ENCODE results near the gene HSBP1L1. TPM values are rescaled to one million over a fixed set of nuclear protein-coding genes. Genes with fewer than 3 reads are reported as not detected.
"Not testable (repeated sequence)": the region's sequence is repeated elsewhere in the genome, so short reads cannot be mapped to it uniquely, and the experiment has no call there.

The HSBP1L1 gene
- total and polyA plus RNA-seq, 4 experiments from 2014 or later, result 12.7 to 34.8 (median 24.5) TPM

DNA sequence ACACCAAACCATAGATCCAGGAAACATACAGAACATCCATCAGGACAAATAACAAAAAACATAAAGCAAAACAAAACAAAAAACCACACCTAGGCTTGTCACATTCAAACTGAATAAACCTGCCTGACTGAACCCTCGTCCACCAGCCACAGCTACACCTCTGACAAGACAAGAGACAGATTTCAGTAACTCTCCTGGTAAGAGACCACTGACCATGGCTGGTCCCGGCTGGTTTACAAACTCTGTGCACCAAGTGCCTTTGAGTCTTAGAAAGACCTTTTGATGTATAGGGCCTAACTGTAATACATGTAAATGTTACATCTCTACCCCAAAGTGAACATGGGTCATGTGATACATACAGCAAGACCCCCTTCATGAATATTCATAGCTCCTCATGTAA is 8.2 kb upstream of the HSBP1L1 start:
- no peaks in the 10 kb centered on the region for H3K27me3 ChIP-seq (ENCODE audit: insufficient read depth, low read length)
- POLR2A ChIA-PET (ENCODE audit: partially characterized antibody), result interaction anchor here (0.9 kb wide), 1 partner anchor 77 kb away, joined by 3 read pairs; no protein-coding TSS in a partner anchor
- intact Hi-C loops (cut with micrococcal nuclease), result no loop called here
- H3K4me3 ChIP-seq (ENCODE audit: low read length in 2 of 2), result no peak overlapping the region
- peak overlapping the region in 1 of 8 donors; percentile 14 for H3K4me3 Mint-ChIP-seq
- no peak for DNase-seq
- no peak overlapping the region for H3K27ac ChIP-seq (ENCODE audit: low read depth, low read length)
- peaks cover 9% of the 10 kb centered on the region for H3K4me1 ChIP-seq (ENCODE audit: insufficient read depth, low read length)
- no peaks in the 10 kb centered on the region for H3K36me3 Mint-ChIP-seq
- peaks cover 0 to 15% (median 8%) of the 10 kb centered on the region in 4 donors for H3K4me1 Mint-ChIP-seq
- no peaks in the 10 kb centered on the region for H3K36me3 ChIP-seq (ENCODE audit: insufficient read depth, low read length)
- CTCF ChIA-PET (ENCODE audit: partially characterized antibody), result no interaction called here
- H3K27ac Mint-ChIP-seq, result peak overlapping the region in 3 of 7 donors; percentile 7 to 43 (median 33)
- no peaks in the 10 kb centered on the region for H3K9me3 Mint-ChIP-seq
- no peaks in the 10 kb centered on the region for H3K9me3 ChIP-seq (ENCODE audit: control insufficient read depth in 1 of 2, low read length in 2 of 2)
- no peaks in the 10 kb centered on the region for H3K27me3 Mint-ChIP-seq

DNA sequence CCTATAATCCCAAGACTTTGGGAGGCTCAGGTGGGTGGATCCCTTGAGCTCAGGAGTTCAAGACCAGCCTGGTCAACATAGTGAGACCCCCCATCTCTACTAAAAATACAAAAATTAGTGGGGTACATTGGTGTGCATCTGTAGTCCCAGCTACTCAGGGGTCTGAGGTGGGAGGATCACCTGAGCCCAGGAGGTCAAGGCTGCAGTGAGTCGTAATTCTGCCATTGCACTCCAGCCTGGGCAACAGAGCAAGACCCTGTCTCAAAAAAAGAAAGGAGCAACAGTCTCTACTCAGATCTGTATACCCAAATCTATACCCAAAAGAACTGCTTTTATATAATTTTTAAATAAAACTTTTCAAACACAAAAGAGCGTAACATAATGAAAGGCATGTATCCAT is 5.5 kb upstream of the HSBP1L1 start:
- no peak for DNase-seq
- peaks cover 25% of the 10 kb centered on the region for H3K4me1 ChIP-seq (ENCODE audit: insufficient read depth, low read length)
- POLR2A ChIA-PET (ENCODE audit: partially characterized antibody), result no interaction called here
- H3K9me3 ChIP-seq (ENCODE audit: control insufficient read depth in 1 of 2, low read length in 2 of 2), result no peaks in the 10 kb centered on the region
- no peaks in the 10 kb centered on the region for H3K36me3 ChIP-seq (ENCODE audit: insufficient read depth, low read length)
- H3K4me3 ChIP-seq (ENCODE audit: low read length in 2 of 2), result no peak overlapping the region
- peaks cover 0 to 2% (median 0%) of the 10 kb centered on the region in 8 donors for H3K9me3 Mint-ChIP-seq
- no peak overlapping the region for H3K27ac Mint-ChIP-seq
- H3K36me3 Mint-ChIP-seq, result no peaks in the 10 kb centered on the region
- H3K4me1 Mint-ChIP-seq, result peaks cover 12 to 26% (median 19%) of the 10 kb centered on the region in 4 donors
- H3K4me3 Mint-ChIP-seq, result no peak overlapping the region
- intact Hi-C loops (cut with micrococcal nuclease), result no loop called here
- CTCF ChIA-PET (ENCODE audit: partially characterized antibody), result no interaction called here
- peaks cover 0 to 3% of the 10 kb centered on the region in 2 donors for H3K27me3 Mint-ChIP-seq
- no peak overlapping the region for H3K27ac ChIP-seq (ENCODE audit: low read depth, low read length)
- H3K27me3 ChIP-seq (ENCODE audit: insufficient read depth, low read length), result no peaks in the 10 kb centered on the region

- H3K27me3 Mint-ChIP-seq; H3K27me3 ChIP-seq (ENCODE audit: insufficient read depth, low read length); H3K4me3 ChIP-seq (ENCODE audit: low read length in 2 of 2); H3K9me3 ChIP-seq (ENCODE audit: control insufficient read depth in 1 of 2, low read length in 2 of 2); CTCF ChIA-PET (ENCODE audit: partially characterized antibody); H3K36me3 Mint-ChIP-seq; POLR2A ChIA-PET (ENCODE audit: partially characterized antibody); H3K9me3 Mint-ChIP-seq; H3K36me3 ChIP-seq (ENCODE audit: insufficient read depth, low read length); H3K27ac ChIP-seq (ENCODE audit: low read depth, low read length): not testable (repeated sequence)
- intact Hi-C loops (cut with micrococcal nuclease), result loop anchor here (10.0 kb wide), 1 partner anchor 435 kb away; no protein-coding TSS in a partner anchor
- Mint-ChIP-seq H3K27ac (peak overlapping the region in 5 of 7 donors; percentile 23 to 76 (median 40)), H3K4me3 (peak overlapping the region in 5 of 8 donors; percentile 42 to 79 (median 60)), H3K4me1 (peaks cover 13 to 29% (median 22%) of the 10 kb centered on the region in 4 donors)
- peak in 2 of 5 donors; percentile 18 to 28 for DNase-seq
- peaks cover 34% of the 10 kb centered on the region for H3K4me1 ChIP-seq (ENCODE audit: insufficient read depth, low read length)
These were observed 4.2 kb upstream of the HSBP1L1 start for GRCh38 chr18:79960161-79960801.

GRCh38 chr18:79960921-79961526 is 3.4 kb upstream of the HSBP1L1 start:
- peaks cover 0 to 4% of the 10 kb centered on the region in 2 donors for H3K36me3 Mint-ChIP-seq
- H3K27me3 Mint-ChIP-seq, result peaks cover 0 to 3% of the 10 kb centered on the region in 2 donors
- Histone ChIP-seq H3K4me1 (ENCODE audit: insufficient read depth, low read length) (peaks cover 38% of the 10 kb centered on the region), H3K9me3 (ENCODE audit: control insufficient read depth in 1 of 2, low read length in 2 of 2) (no peaks in the 10 kb centered on the region), H3K27me3 (ENCODE audit: insufficient read depth, low read length) (no peaks in the 10 kb centered on the region), H3K36me3 (ENCODE audit: insufficient read depth, low read length) (no peaks in the 10 kb centered on the region), H3K4me3 (ENCODE audit: low read length in 2 of 2) (no peak overlapping the region), H3K27ac (ENCODE audit: low read depth, low read length) (no peak overlapping the region)
- peaks cover 17 to 32% (median 27%) of the 10 kb centered on the region in 4 donors for H3K4me1 Mint-ChIP-seq
- intact Hi-C loops (cut with micrococcal nuclease), result loop anchor here (10.0 kb wide), 1 partner anchor 436 kb away; no protein-coding TSS in a partner anchor
- CTCF ChIA-PET (ENCODE audit: partially characterized antibody), result interaction anchor here (1.1 kb wide), 1 partner anchor 25 kb away, joined by 5 read pairs; no protein-coding TSS in a partner anchor
- POLR2A ChIA-PET (ENCODE audit: partially characterized antibody), result interaction anchor here (1.3 kb wide), 1 partner anchor 9 kb away, joined by 3 read pairs; the partner anchor contains the start of gene SLC66A2
- peaks cover 0 to 2% (median 0%) of the 10 kb centered on the region in 8 donors for H3K9me3 Mint-ChIP-seq
- H3K4me3 Mint-ChIP-seq, result peak overlapping the region in 3 of 8 donors; percentile 42 to 79 (median 60)
- H3K27ac Mint-ChIP-seq, result peak overlapping the region in 1 of 7 donors; percentile 31
- DNase-seq, result no peak

DNA sequence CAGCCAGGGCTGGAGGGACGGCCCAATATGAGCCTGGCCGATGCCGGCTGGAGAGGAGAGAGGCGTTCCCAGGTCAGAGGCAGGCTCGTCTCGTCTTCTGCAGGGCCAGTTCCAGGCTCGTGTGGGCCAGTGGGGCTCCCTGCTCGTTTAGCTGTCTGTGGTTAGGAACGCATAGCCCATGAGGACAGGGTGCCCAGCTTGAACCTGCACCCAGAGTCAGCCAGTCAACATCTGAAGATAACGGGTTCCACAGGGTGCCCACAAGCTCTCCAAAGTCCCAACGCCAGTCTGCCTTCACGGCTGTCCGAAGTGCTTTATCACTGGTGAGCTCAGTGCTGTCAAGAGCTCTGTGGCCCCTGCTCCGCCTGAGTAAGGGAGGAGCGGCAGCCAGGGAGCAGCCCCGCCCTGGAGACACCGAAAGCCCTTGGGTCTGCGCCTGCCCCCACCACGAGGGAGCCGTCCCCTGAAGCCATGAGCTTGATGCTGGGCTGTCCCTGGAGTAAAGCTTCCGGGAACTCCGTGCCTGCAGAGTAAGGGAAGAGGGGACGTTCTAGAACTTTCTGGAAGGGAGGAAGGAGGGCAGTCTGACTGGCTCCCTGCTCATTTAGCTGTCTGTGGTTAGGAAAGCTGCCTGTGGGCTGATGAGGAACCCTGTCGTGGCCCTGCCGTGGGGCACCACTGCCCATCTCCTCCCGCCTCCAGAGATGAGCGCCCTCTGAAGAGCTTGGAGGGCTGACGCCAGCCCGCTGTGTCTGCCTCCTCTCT is 2.7 kb upstream of the HSBP1L1 start:
- Histone ChIP-seq H3K4me1 (ENCODE audit: insufficient read depth, low read length) (peaks cover 38% of the 10 kb centered on the region), H3K36me3 (ENCODE audit: insufficient read depth, low read length) (no peaks in the 10 kb centered on the region), H3K27me3 (ENCODE audit: insufficient read depth, low read length) (no peaks in the 10 kb centered on the region), H3K27ac (ENCODE audit: low read depth, low read length) (no peak overlapping the region), H3K4me3 (ENCODE audit: low read length in 2 of 2) (no peak overlapping the region), H3K9me3 (ENCODE audit: control insufficient read depth in 1 of 2, low read length in 2 of 2) (no peaks in the 10 kb centered on the region)
- Mint-ChIP-seq H3K27ac (peak overlapping the region in 3 of 7 donors; percentile 23 to 52 (median 37)), H3K4me3 (no peak overlapping the region), H3K27me3 (peaks cover 0 to 3% of the 10 kb centered on the region in 2 donors), H3K9me3 (peaks cover 0 to 2% (median 0%) of the 10 kb centered on the region in 8 donors), H3K4me1 (peaks cover 17 to 32% (median 27%) of the 10 kb centered on the region in 4 donors), H3K36me3 (peaks cover 0 to 4% of the 10 kb centered on the region in 2 donors)
- ChIA-PET CTCF (ENCODE audit: partially characterized antibody) (interaction anchor here (1.1 to 2.4 kb wide), 3 partner anchors 24 to 198 kb away, joined by 3 to 10 read pairs (median 5); partner anchors contain the start of gene TXNL4A), POLR2A (ENCODE audit: partially characterized antibody) (interaction anchor here (1.0 to 1.3 kb wide), 3 partner anchors 10 to 72 kb away, joined by 3 read pairs; partner anchors contain the start of gene SLC66A2)
- no peak for DNase-seq
- intact Hi-C loops (cut with micrococcal nuclease), result loop anchor here (10.0 kb wide), 1 partner anchor 437 kb away; no protein-coding TSS in a partner anchor

DNA sequence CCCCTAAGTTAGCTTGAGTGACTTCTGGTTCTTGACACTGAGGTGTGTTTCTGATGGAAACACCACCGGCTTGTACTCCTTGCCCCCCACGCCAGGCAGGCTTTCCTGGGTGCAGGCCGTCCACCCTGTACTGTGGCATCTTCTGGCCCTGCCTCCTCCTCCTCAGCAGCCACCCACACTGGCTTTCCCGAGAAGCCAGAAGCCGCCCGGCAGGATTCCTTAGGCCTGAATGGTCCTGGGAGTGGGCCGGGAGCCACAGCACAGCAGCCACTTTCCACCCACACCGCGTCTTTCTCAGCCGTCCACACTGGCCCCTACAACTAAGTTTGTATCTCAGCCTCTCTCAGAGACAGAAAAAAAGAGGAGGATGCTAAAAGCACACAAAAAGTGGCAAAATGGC is 2.1 kb upstream of the HSBP1L1 start:
- intact Hi-C loops (cut with micrococcal nuclease), result loop anchor here (10.0 kb wide), 1 partner anchor 438 kb away; no protein-coding TSS in a partner anchor
- H3K4me3 ChIP-seq (ENCODE audit: low read length in 2 of 2), result no peak overlapping the region
- H3K4me1 ChIP-seq (ENCODE audit: insufficient read depth, low read length), result peaks cover 38% of the 10 kb centered on the region
- CTCF ChIA-PET (ENCODE audit: partially characterized antibody), result interaction anchor here (1.4 to 2.4 kb wide), 2 partner anchors 26 to 197 kb away, joined by 3 to 10 read pairs; partner anchors contain the start of gene TXNL4A
- H3K36me3 ChIP-seq (ENCODE audit: insufficient read depth, low read length), result no peaks in the 10 kb centered on the region
- Mint-ChIP-seq H3K27me3 (peaks cover 0 to 3% of the 10 kb centered on the region in 2 donors), H3K4me3 (no peak overlapping the region), H3K27ac (peak overlapping the region in 5 of 7 donors; percentile 23 to 96 (median 37)), H3K4me1 (peaks cover 17 to 36% (median 29%) of the 10 kb centered on the region in 4 donors), H3K36me3 (peaks cover 0 to 4% of the 10 kb centered on the region in 2 donors), H3K9me3 (peaks cover 0 to 2% (median 0%) of the 10 kb centered on the region in 8 donors)
- no peaks in the 10 kb centered on the region for H3K27me3 ChIP-seq (ENCODE audit: insufficient read depth, low read length)
- DNase-seq, result no peak
- POLR2A ChIA-PET (ENCODE audit: partially characterized antibody), result interaction anchor here (1.0 to 1.2 kb wide), 2 partner anchors 21 to 71 kb away, joined by 3 read pairs; no protein-coding TSS in a partner anchor
- no peaks in the 10 kb centered on the region for H3K9me3 ChIP-seq (ENCODE audit: control insufficient read depth in 1 of 2, low read length in 2 of 2)
- no peak overlapping the region for H3K27ac ChIP-seq (ENCODE audit: low read depth, low read length)
